HCT116 (cell line): ENCODE results near the gene CAMK1D. TPM values are rescaled to one million over a fixed set of nuclear protein-coding genes. Genes with fewer than 3 reads are reported as not detected.

Experiments used
- ATAC-seq: fragments of 200-7000 bp; cut with Tn5 transposase; 2 replicates; pipeline ENCODE4 v1.9.1; 2020; ENCODE audit warnings: mild to moderate bottlenecking, moderate library complexity
- BruUV-seq: library from RNA; stranded (reverse); fragments of 400-500 nt; replicated peaks from 2 replicates; lab custom pipeline; 2021; lab: Mats Ljungman, UMichigan
- CTCF ChIA-PET: fragments of 300-600 bp; sonication (Branson Sonifier 250); formaldehyde crosslinking; loops from one replicate; lab custom pipeline; 2021; ENCODE audit warnings: antibody characterized with exemption; lab: Charles Lee
- POLR2A ChIA-PET: fragments of 300-600, 350-600 bp; sonication (Branson Sonifier 250); formaldehyde crosslinking; loops from one replicate; lab custom pipeline; 2021; ENCODE audit warnings: antibody characterized with exemption; lab: Charles Lee
- RAD21 ChIA-PET, 2 experiments: fragments of 300-600 bp; sonication (Branson Sonifier 250); formaldehyde crosslinking; loops; one replicate each; lab custom pipeline; 2023; ENCODE audit warnings: low total read pairs in 2 of 2; ENCODE audit not compliant: uncharacterized antibody in 2 of 2, unreplicated experiment in 2 of 2, low non-redundant PET in 1 of 2; lab: Charles Lee
- DNase-seq: peaks from one replicate; pipeline ENCODE4 v3.0.0-alpha.2; 2010; ENCODE audit warnings: low read depth, low spot score
- H2AFZ ChIP-seq: fragments of 200-600 bp; shearing (Covaris generic), sonication (generic); 2 replicates; pipeline ENCODE4 v1.6.1; 2017; ENCODE audit warnings: low read depth, mixed run types, mixed read lengths, antibody characterized with exemption, low read length; ENCODE audit not compliant: poor library complexity, severe bottlenecking
- H3K27ac ChIP-seq: 2 replicates; pipeline ENCODE4 v1.5.1; 2012; ENCODE audit warnings: low read depth, low read length
- H3K27me3 ChIP-seq: fragments of 200-600 bp; sonication (generic); 2 replicates; pipeline ENCODE4 v1.6.1; 2016; ENCODE audit warnings: mixed run types, low read length, mixed read lengths; ENCODE audit not compliant: insufficient read depth
- H3K36me3 ChIP-seq, 2 experiments: fragments of 200-500 bp in 1 of 2; fragments of 200-600 bp in 1 of 2; sonication (Bioruptor generic) in 1 of 2; sonication (generic) in 1 of 2; 2 replicates each; pipeline versions ENCODE4 v1.5.1 to v1.6.1; 2014 to 2016; ENCODE audit warnings: low read length in 2 of 2, inconsistent platforms in 1 of 2, mixed read lengths in 1 of 2, mixed run types in 1 of 2; ENCODE audit not compliant: insufficient read depth in 2 of 2, control insufficient read depth in 1 of 2
- H3K4me1 ChIP-seq, 2 experiments: fragments of 200-600 bp in 1 of 2; sonication (generic) in 1 of 2; 2 replicates each; pipeline versions ENCODE4 v1.5.1 to v1.6.1; 2012 to 2017; ENCODE audit warnings: low read length in 2 of 2, inconsistent platforms in 1 of 2, mild to moderate bottlenecking in 1 of 2, mixed read lengths in 1 of 2, mixed run types in 1 of 2, moderate library complexity in 1 of 2; ENCODE audit not compliant: insufficient read depth in 2 of 2, control insufficient read depth in 1 of 2
- H3K4me2 ChIP-seq: fragments of 200-600 bp; sonication (generic); 2 replicates; pipeline ENCODE4 v1.6.1; 2017; ENCODE audit warnings: mixed run types, low read length, mixed read lengths
- H3K4me3 ChIP-seq, 2 experiments: fragments of 200-600 bp in 1 of 2; sonication (generic) in 1 of 2; replicated peaks in 1 of 2; 2 replicates each; pipeline ENCODE4 v1.5.1; 2011 to 2016; ENCODE audit warnings: low read length in 2 of 2, control low read depth in 1 of 2, low read depth in 1 of 2, mild to moderate bottlenecking in 1 of 2, mixed read lengths in 1 of 2, mixed run types in 1 of 2
- H3K79me2 ChIP-seq: fragments of 200-600 bp; sonication (generic); 2 replicates; pipeline ENCODE4 v1.6.1; 2017; ENCODE audit warnings: mild to moderate bottlenecking, mixed run types, low read length, moderate library complexity, mixed read lengths; ENCODE audit not compliant: insufficient read depth
- H3K9ac ChIP-seq: fragments of 200-600 bp; sonication (generic); 2 replicates; pipeline ENCODE4 v1.6.1; 2016; ENCODE audit warnings: low read length, mixed read lengths
- H3K9me2 ChIP-seq: fragments of 200-600 bp; sonication (generic), shearing (Covaris generic); 2 replicates; pipeline ENCODE4 v1.6.1; 2017; ENCODE audit warnings: mixed run types, mild to moderate bottlenecking, moderate library complexity; ENCODE audit not compliant: insufficient read depth
- H3K9me3 ChIP-seq, 2 experiments: fragments of 200-500 bp in 1 of 2; fragments of 200-600 bp in 1 of 2; sonication (Bioruptor generic) in 1 of 2; sonication (generic) in 1 of 2; 2 replicates each; pipeline ENCODE4 v1.6.1; 2014 to 2017; ENCODE audit warnings: low read length in 2 of 2, mixed read lengths in 2 of 2, inconsistent platforms in 1 of 2, low read depth in 1 of 2, mild to moderate bottlenecking in 1 of 2, mixed run types in 1 of 2, moderate library complexity in 1 of 2; ENCODE audit not compliant: control insufficient read depth in 1 of 2, insufficient read depth in 1 of 2
- H4K20me1 ChIP-seq: fragments of 200-600 bp; sonication (generic), shearing (Covaris generic); 2 replicates; pipeline ENCODE4 v1.6.1; 2017; ENCODE audit warnings: mixed run types, mild to moderate bottlenecking, moderate library complexity; ENCODE audit not compliant: insufficient read depth
- CBX3 ChIP-seq: IDR thresholded peaks from 2 replicates; pipeline ENCODE4 v1.6.1; 2012; ENCODE audit warnings: low read depth
- CEBPB ChIP-seq: IDR thresholded peaks from 2 replicates; pipeline ENCODE4 v1.6.1; 2012; ENCODE audit warnings: low read depth
- EZH2 ChIP-seq: fragments of 200-600 bp; sonication (generic); IDR thresholded peaks from 2 replicates; pipeline ENCODE4 v1.6.1; 2017; ENCODE audit warnings: antibody characterized with exemption, mixed run types
- EZH2phosphoT487 ChIP-seq: fragments of 200-600 bp; IDR thresholded peaks from 2 replicates; pipeline ENCODE4 v1.6.1; 2018; ENCODE audit warnings: antibody characterized with exemption, borderline replicate concordance
- POLR2AphosphoS5 ChIP-seq: IDR thresholded peaks from 2 replicates; pipeline ENCODE4 v1.6.1; 2011; ENCODE audit warnings: mild to moderate bottlenecking, low read depth, low read length, moderate library complexity
- RAD21 ChIP-seq: IDR thresholded peaks from 2 replicates; pipeline ENCODE4 v1.6.1; 2012; ENCODE audit warnings: low read depth, mild to moderate bottlenecking
- SIN3A ChIP-seq: IDR thresholded peaks from 2 replicates; pipeline ENCODE4 v1.6.1; 2012; ENCODE audit warnings: low read depth
- SP1 ChIP-seq: IDR thresholded peaks from 2 replicates; pipeline ENCODE4 v1.6.1; 2012; ENCODE audit warnings: low read depth
- ZFX ChIP-seq: fragments of 450-650 bp; IDR thresholded peaks from 2 replicates; pipeline ENCODE4 v1.6.1; 2017
- intact Hi-C: fragments of 100-400 bp; cut with micrococcal nuclease; formaldehyde crosslinking; loops from 2 replicates; pipeline ENCODE4 v1.10.0; 2022
- total RNA-seq: library from RNA; stranded (reverse); gene quantifications from one replicate; pipeline ENCODE4 v1.2.1, GENCODE V29; 2021; ENCODE audit not compliant: unreplicated experiment
- TF ChIP-seq, protein P1 (sequence below): IDR thresholded peaks from 2 replicates; pipeline ENCODE4 v1.6.1; 2012
- TF ChIP-seq, protein P2 (sequence below), 3 experiments: fragments of 200-600 bp in 1 of 3; sonication (generic) in 1 of 3; IDR thresholded peaks in 2 of 3; conservative IDR thresholded peaks in 1 of 3; 2 replicates each; pipeline ENCODE4 v1.5.1; 2012 to 2017; ENCODE audit warnings: low read depth in 2 of 3, low read length in 2 of 3, antibody characterized with exemption in 1 of 3, borderline replicate concordance in 1 of 3, control low read depth in 1 of 3, mild to moderate bottlenecking in 1 of 3, mixed read lengths in 1 of 3, mixed run types in 1 of 3, moderate library complexity in 1 of 3; ENCODE audit not compliant: insufficient read depth in 1 of 3
- TF ChIP-seq, protein P3 (sequence below): IDR thresholded peaks from 2 replicates; pipeline ENCODE4 v1.6.1; 2012

Gene CAMK1D
- total RNA-seq, 1 experiment from 2014 or later: 9.6 TPM

DNA sequence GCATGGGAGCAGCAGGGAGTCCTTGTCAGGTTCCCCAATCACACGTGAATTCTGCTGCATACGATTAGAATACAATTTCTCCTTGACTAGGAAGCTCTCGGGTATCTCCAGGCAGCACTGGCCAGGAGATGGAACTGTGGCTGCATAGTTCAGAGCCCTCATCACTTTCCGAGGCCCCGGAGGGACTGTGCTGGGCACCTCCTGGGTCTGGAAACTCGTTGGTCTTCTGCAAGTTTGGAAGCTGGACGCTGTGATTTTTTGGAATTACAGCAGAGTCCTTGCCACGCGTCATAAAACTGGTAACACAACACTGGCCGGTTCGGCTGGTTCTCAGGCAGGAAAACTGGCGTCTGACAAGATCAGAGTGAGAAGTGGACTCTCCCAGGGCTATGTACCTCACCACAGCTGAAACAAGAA, 436.1 kb downstream of the CAMK1D start:
- Histone ChIP-seq H3K27ac (no peak overlapping the region), H4K20me1 (no peaks in the 10 kb centered on the region), H3K4me3 (no peak overlapping the region), H3K27me3 (no peaks in the 10 kb centered on the region), H3K79me2 (no peaks in the 10 kb centered on the region), H3K9ac (no peak overlapping the region), H3K9me2 (no peaks in the 10 kb centered on the region), H3K4me2 (no peak overlapping the region), H3K9me3 (no peaks in the 10 kb centered on the region), H3K4me1 (peaks cover 2 to 9% of the 10 kb centered on the region in 2 experiments; a peak in 3 of 4 replicates), H3K36me3 (no peaks in the 10 kb centered on the region), H2AFZ (no peak overlapping the region)
- no peak for DNase-seq
- ChIA-PET CTCF (no interaction called here), POLR2A (no interaction called here), RAD21 (no interaction called here)
- intact Hi-C loops: no loop called here
- TF ChIP-seq POLR2AphosphoS5 (no peak), SP1 (no peak), EZH2 (no peak), EZH2phosphoT487 (no peak), ZFX (no peak), RAD21 (no peak), CEBPB (no peak), SIN3A (no peak), CBX3 (no peak)
- TF ChIP-seq, protein P1, sequence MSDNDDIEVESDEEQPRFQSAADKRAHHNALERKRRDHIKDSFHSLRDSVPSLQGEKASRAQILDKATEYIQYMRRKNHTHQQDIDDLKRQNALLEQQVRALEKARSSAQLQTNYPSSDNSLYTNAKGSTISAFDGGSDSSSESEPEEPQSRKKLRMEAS: no peak
- TF ChIP-seq, protein P2, sequence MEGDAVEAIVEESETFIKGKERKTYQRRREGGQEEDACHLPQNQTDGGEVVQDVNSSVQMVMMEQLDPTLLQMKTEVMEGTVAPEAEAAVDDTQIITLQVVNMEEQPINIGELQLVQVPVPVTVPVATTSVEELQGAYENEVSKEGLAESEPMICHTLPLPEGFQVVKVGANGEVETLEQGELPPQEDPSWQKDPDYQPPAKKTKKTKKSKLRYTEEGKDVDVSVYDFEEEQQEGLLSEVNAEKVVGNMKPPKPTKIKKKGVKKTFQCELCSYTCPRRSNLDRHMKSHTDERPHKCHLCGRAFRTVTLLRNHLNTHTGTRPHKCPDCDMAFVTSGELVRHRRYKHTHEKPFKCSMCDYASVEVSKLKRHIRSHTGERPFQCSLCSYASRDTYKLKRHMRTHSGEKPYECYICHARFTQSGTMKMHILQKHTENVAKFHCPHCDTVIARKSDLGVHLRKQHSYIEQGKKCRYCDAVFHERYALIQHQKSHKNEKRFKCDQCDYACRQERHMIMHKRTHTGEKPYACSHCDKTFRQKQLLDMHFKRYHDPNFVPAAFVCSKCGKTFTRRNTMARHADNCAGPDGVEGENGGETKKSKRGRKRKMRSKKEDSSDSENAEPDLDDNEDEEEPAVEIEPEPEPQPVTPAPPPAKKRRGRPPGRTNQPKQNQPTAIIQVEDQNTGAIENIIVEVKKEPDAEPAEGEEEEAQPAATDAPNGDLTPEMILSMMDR (IDR thresholded peaks at IDR 0.05 in 2 of 3, conservative IDR thresholded peaks at IDR 0.05 in 1 of 3; ENCODE audit: borderline replicate concordance in 1 of 3, insufficient read depth in 1 of 3, low read depth in 2 of 3, low read length in 2 of 3): no peak
- TF ChIP-seq, protein P3, sequence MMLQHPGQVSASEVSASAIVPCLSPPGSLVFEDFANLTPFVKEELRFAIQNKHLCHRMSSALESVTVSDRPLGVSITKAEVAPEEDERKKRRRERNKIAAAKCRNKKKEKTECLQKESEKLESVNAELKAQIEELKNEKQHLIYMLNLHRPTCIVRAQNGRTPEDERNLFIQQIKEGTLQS: no peak
- BruUV-seq: no TSS peak
- no peak for ATAC-seq
